SK-N-SH (cell line): ENCODE measurements around the gene MAP2. TPM values are rescaled to one million over a fixed set of nuclear protein-coding genes. Genes with fewer than 3 reads are reported as not detected.

ENCODE experiments used
- CTCF ChIA-PET: fragments of 300-600, 350-600 bp; formaldehyde crosslinking; extraction: SDS; loops from one replicate; lab custom pipeline; 2021; lab: Yijun Ruan, JAX
- POLR2A ChIA-PET: fragments of 350-600 bp; sonication (Branson Sonifier 250); formaldehyde crosslinking; extraction: SDS; loops from one replicate; lab custom pipeline; 2020; ENCODE audit warnings: antibody characterized with exemption, inconsistent platforms; lab: Yijun Ruan, JAX
- DNase-seq: peaks from one replicate; pipeline ENCODE4 v3.0.0; 2012
- H2AFZ ChIP-seq: fragments of 200-600 bp; sonication (generic); 2 replicates; pipeline ENCODE4 v1.8.1; 2016; ENCODE audit warnings: antibody characterized with exemption, mild to moderate bottlenecking, low read depth
- H3F3A ChIP-seq: fragments of 200-600 bp; sonication (generic); replicated peaks from 2 replicates; pipeline ENCODE3; 2016; ENCODE audit warnings: antibody characterized with exemption, mild to moderate bottlenecking; ENCODE audit not compliant: insufficient read depth
- H3K27ac ChIP-seq, 2 experiments: fragments of 200-500 bp in 1 of 2; fragments of 200-600 bp in 1 of 2; sonication (Bioruptor generic) in 1 of 2; sonication (generic), shearing (Covaris generic) in 1 of 2; 2 replicates each; pipeline versions ENCODE4 v1.5.1 to v1.6.1; 2014 to 2016; ENCODE audit warnings: low read depth in 2 of 2, inconsistent platforms in 1 of 2, low read length in 1 of 2, mild to moderate bottlenecking in 1 of 2, mixed read lengths in 1 of 2
- H3K27me3 ChIP-seq: fragments of 200-600 bp; sonication (generic), shearing (Covaris generic); 2 replicates; pipeline ENCODE4 v1.6.1; 2016; ENCODE audit warnings: mixed run types; ENCODE audit not compliant: insufficient read depth
- H3K36me3 ChIP-seq, 2 experiments: fragments of 200-500 bp in 1 of 2; fragments of 200-600 bp in 1 of 2; sonication (Bioruptor generic) in 1 of 2; sonication (generic) in 1 of 2; replicated peaks in 1 of 2; 2 replicates each; pipeline versions ENCODE3 to v1.5.1; 2014 to 2016; ENCODE audit warnings: low read length in 1 of 2, mild to moderate bottlenecking in 1 of 2; ENCODE audit not compliant: insufficient read depth in 2 of 2, control insufficient read depth in 1 of 2
- H3K4me1 ChIP-seq, 2 experiments: fragments of 200-500 bp in 1 of 2; fragments of 200-600 bp in 1 of 2; sonication (Bioruptor generic) in 1 of 2; sonication (generic), shearing (Covaris generic) in 1 of 2; 2 replicates each; pipeline versions ENCODE4 v1.5.1 to v1.6.1; 2014 to 2016; ENCODE audit warnings: low read depth in 1 of 2, low read length in 1 of 2, mixed run types in 1 of 2; ENCODE audit not compliant: insufficient read depth in 2 of 2, control insufficient read depth in 1 of 2
- H3K4me2 ChIP-seq: fragments of 200-600 bp; sonication (generic), shearing (Covaris generic); 2 replicates; pipeline ENCODE4 v1.6.1; 2017; ENCODE audit warnings: mixed run types
- H3K4me3 ChIP-seq, 2 experiments: fragments of 200-500 bp in 1 of 2; fragments of 200-600 bp in 1 of 2; sonication (Bioruptor generic) in 1 of 2; sonication (generic), shearing (Covaris generic) in 1 of 2; 2 replicates each; pipeline versions ENCODE4 v1.5.1 to v1.8.1; 2014 to 2016; ENCODE audit warnings: low read depth in 2 of 2, inconsistent platforms in 1 of 2, low read length in 1 of 2, mild to moderate bottlenecking in 1 of 2, mixed read lengths in 1 of 2, moderate library complexity in 1 of 2
- H3K79me2 ChIP-seq: fragments of 200-600 bp; sonication (generic); 2 replicates; pipeline ENCODE4 v1.8.1; 2017; ENCODE audit warnings: mild to moderate bottlenecking; ENCODE audit not compliant: insufficient read depth
- H3K9ac ChIP-seq: fragments of 200-600 bp; sonication (generic); 2 replicates; pipeline ENCODE4 v1.6.1; 2017; ENCODE audit warnings: mixed run types
- H3K9me2 ChIP-seq: fragments of 200-600 bp; sonication (generic); 2 replicates; pipeline ENCODE4 v1.6.1; 2017; ENCODE audit warnings: mixed run types
- H3K9me3 ChIP-seq: fragments of 200-600 bp; sonication (generic); 2 replicates; pipeline ENCODE4 v1.6.1; 2017; ENCODE audit warnings: mixed run types, mild to moderate bottlenecking, moderate library complexity
- H4K20me1 ChIP-seq: fragments of 200-600 bp; sonication (generic); 2 replicates; pipeline ENCODE4 v1.6.1; 2017; ENCODE audit warnings: mild to moderate bottlenecking, mixed run types; ENCODE audit not compliant: insufficient read depth
- GATA2 ChIP-seq: sonication (generic); formaldehyde crosslinking; IDR thresholded peaks from 2 replicates; pipeline ENCODE4 v1.5.0; 2020; ENCODE audit warnings: mild to moderate bottlenecking, missing genetic modification reagents
- JUND ChIP-seq: IDR thresholded peaks from 2 replicates; pipeline ENCODE4 v1.4.0; 2012
- POLR2AphosphoS5 ChIP-seq: IDR thresholded peaks from 2 replicates; pipeline ENCODE4 v1.6.1; 2012; ENCODE audit warnings: low read depth, low read length
- SIN3A ChIP-seq: IDR thresholded peaks from 2 replicates; pipeline ENCODE4 v1.6.1; 2012; ENCODE audit warnings: low read depth, mild to moderate bottlenecking, low read length, moderate library complexity, borderline replicate concordance
- SMC3 ChIP-seq: IDR thresholded peaks from 2 replicates; pipeline ENCODE4 v1.6.1; 2012; ENCODE audit warnings: low read depth, low read length, improper control_type of control experiment
- TAF1 ChIP-seq: IDR thresholded peaks from 2 replicates; pipeline ENCODE4 v1.6.1; 2012; ENCODE audit warnings: low read depth, mild to moderate bottlenecking, low read length, moderate library complexity, borderline replicate concordance
- YY1 ChIP-seq: IDR thresholded peaks from 2 replicates; pipeline ENCODE4 v1.4.0; 2012; ENCODE audit warnings: low read depth, mild to moderate bottlenecking
- WGBS: methylation state at CpG from one replicate; pipeline ENCODE4 v1.1.6; 2017; ENCODE audit warnings: low lambda C conversion rate; 5-methylcytosine and 5-hydroxymethylcytosine counted together
- polyA plus RNA-seq, 3 experiments: library from polyadenylated mRNA; depleted of rRNA; stranded (reverse); fragments of >200 nt; gene quantifications; 2 replicates each; pipeline ENCODE4 v1.2.3, GENCODE V29; 2012
- TF ChIP-seq, protein P1 (sequence below): IDR thresholded peaks from 2 replicates; pipeline ENCODE4 v1.4.0; 2012; ENCODE audit warnings: low read depth, borderline replicate concordance
- TF ChIP-seq, protein P2 (sequence below): fragments of 200-600 bp; sonication (generic); IDR thresholded peaks from 2 replicates; pipeline ENCODE4 v1.6.1; 2017; ENCODE audit warnings: antibody characterized with exemption, mild to moderate bottlenecking, moderate library complexity
- TF ChIP-seq, protein P3 (sequence below): IDR thresholded peaks from 2 replicates; pipeline ENCODE4 v1.6.1; 2012; ENCODE audit warnings: mild to moderate bottlenecking, low read depth, low read length, moderate library complexity

MAP2 gene
- polyA plus RNA-seq, 1 of the 3 experiments (the other 2 are of a cell fraction): 7.8 TPM

DNA sequence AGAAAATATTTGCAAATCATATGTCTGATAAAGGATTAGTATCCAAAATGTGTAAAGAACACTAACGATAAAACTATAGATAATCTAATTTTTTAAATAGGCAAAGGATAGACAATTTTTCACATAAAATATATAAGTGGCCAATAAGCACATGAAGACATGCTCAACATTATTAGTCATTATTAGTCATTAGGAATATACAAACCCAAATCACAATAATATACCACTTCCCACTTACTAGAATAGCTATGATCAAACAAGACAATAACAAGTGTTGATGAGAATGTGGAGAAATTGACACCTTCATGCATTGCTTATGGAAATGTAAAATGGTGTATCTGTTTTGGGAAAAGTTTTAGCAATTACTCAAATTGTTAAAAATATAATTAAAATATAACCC lies 12.6 kb upstream of the MAP2 start:
- Histone ChIP-seq H4K20me1 (no peaks in the 10 kb centered on the region), H3K27me3 (no peaks in the 10 kb centered on the region), H3K4me3 (no peak overlapping the region), H2AFZ (no peak overlapping the region), H3K27ac (no peak overlapping the region), H3K79me2 (no peaks in the 10 kb centered on the region), H3K9ac (no peak overlapping the region), H3K9me2 (no peaks in the 10 kb centered on the region), H3K4me2 (no peak overlapping the region), H3K9me3 (0 out of 2 replicates have a peak, but pooled peaks cover 10% of the 10 kb centered on the region), H3K4me1 (no peaks in the 10 kb centered on the region), H3F3A (no peaks in the 10 kb centered on the region), H3K36me3 (peaks cover 0 to 2% of the 10 kb centered on the region in 2 experiments)
- CTCF ChIA-PET: interaction anchor here (3.1 kb wide), 1 partner anchor 13 kb away, joined by 20 read pairs; the partner anchor contains the start of gene MAP2
- POLR2A ChIA-PET: no interaction called here
- no peak for DNase-seq
- TF ChIP-seq SMC3: no peak
- no peak for TF ChIP-seq SIN3A
- no peak for TF ChIP-seq JUND
- TF ChIP-seq YY1: no peak
- TF ChIP-seq, protein P1, sequence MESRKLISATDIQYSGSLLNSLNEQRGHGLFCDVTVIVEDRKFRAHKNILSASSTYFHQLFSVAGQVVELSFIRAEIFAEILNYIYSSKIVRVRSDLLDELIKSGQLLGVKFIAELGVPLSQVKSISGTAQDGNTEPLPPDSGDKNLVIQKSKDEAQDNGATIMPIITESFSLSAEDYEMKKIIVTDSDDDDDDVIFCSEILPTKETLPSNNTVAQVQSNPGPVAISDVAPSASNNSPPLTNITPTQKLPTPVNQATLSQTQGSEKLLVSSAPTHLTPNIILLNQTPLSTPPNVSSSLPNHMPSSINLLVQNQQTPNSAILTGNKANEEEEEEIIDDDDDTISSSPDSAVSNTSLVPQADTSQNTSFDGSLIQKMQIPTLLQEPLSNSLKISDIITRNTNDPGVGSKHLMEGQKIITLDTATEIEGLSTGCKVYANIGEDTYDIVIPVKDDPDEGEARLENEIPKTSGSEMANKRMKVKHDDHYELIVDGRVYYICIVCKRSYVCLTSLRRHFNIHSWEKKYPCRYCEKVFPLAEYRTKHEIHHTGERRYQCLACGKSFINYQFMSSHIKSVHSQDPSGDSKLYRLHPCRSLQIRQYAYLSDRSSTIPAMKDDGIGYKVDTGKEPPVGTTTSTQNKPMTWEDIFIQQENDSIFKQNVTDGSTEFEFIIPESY: no peak
- no peak for TF ChIP-seq POLR2AphosphoS5
- TF ChIP-seq, protein P2, sequence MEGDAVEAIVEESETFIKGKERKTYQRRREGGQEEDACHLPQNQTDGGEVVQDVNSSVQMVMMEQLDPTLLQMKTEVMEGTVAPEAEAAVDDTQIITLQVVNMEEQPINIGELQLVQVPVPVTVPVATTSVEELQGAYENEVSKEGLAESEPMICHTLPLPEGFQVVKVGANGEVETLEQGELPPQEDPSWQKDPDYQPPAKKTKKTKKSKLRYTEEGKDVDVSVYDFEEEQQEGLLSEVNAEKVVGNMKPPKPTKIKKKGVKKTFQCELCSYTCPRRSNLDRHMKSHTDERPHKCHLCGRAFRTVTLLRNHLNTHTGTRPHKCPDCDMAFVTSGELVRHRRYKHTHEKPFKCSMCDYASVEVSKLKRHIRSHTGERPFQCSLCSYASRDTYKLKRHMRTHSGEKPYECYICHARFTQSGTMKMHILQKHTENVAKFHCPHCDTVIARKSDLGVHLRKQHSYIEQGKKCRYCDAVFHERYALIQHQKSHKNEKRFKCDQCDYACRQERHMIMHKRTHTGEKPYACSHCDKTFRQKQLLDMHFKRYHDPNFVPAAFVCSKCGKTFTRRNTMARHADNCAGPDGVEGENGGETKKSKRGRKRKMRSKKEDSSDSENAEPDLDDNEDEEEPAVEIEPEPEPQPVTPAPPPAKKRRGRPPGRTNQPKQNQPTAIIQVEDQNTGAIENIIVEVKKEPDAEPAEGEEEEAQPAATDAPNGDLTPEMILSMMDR: no peak
- TF ChIP-seq GATA2 (CRISPR knock-in tag): no peak
- TF ChIP-seq, protein P3, sequence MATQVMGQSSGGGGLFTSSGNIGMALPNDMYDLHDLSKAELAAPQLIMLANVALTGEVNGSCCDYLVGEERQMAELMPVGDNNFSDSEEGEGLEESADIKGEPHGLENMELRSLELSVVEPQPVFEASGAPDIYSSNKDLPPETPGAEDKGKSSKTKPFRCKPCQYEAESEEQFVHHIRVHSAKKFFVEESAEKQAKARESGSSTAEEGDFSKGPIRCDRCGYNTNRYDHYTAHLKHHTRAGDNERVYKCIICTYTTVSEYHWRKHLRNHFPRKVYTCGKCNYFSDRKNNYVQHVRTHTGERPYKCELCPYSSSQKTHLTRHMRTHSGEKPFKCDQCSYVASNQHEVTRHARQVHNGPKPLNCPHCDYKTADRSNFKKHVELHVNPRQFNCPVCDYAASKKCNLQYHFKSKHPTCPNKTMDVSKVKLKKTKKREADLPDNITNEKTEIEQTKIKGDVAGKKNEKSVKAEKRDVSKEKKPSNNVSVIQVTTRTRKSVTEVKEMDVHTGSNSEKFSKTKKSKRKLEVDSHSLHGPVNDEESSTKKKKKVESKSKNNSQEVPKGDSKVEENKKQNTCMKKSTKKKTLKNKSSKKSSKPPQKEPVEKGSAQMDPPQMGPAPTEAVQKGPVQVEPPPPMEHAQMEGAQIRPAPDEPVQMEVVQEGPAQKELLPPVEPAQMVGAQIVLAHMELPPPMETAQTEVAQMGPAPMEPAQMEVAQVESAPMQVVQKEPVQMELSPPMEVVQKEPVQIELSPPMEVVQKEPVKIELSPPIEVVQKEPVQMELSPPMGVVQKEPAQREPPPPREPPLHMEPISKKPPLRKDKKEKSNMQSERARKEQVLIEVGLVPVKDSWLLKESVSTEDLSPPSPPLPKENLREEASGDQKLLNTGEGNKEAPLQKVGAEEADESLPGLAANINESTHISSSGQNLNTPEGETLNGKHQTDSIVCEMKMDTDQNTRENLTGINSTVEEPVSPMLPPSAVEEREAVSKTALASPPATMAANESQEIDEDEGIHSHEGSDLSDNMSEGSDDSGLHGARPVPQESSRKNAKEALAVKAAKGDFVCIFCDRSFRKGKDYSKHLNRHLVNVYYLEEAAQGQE: no peak
- WGBS: 86% methylated on average over 1 of the region's 1 CpG

DNA sequence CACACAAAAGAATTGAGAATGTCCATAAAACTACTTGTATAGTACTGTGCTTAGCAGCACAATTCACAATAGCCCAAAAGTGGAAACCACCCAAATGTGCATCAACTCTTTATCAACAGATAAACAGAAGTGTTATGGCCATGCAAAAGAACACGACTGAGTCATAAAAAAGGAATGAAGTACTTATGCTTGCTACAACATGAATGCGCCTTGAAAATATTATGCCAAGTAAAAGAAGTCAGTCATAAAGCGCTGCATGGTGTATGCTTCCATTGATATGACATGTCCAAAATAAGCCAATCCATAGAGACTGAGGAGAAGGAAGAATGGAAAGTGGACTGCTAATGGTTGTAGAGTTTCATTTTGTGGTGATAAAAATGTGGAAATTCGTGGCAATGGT lies 12.1 kb upstream of the MAP2 start:
- no peaks in the 10 kb centered on the region for H4K20me1 ChIP-seq
- DNase-seq: no peak
- POLR2A ChIA-PET: no interaction called here
- no peak overlapping the region for H3K27ac ChIP-seq
- no peak for TF ChIP-seq TAF1
- TF ChIP-seq, all 33 proteins: peak for 0
- no peak overlapping the region for H3K4me3 ChIP-seq
- no peaks in the 10 kb centered on the region for H3K79me2 ChIP-seq
- H3K4me1 ChIP-seq: no peaks in the 10 kb centered on the region
- H3K9ac ChIP-seq: no peak overlapping the region
- H3K36me3 ChIP-seq: peaks cover 0 to 6% of the 10 kb centered on the region in 2 experiments
- 55% methylated on average over 4 of the region's 4 CpGs for WGBS
- no peaks in the 10 kb centered on the region for H3K9me2 ChIP-seq
- H3F3A ChIP-seq: no peaks in the 10 kb centered on the region
- H3K27me3 ChIP-seq: no peaks in the 10 kb centered on the region
- no peak overlapping the region for H2AFZ ChIP-seq
- 0 out of 2 replicates have a peak, but pooled peaks cover 10% of the 10 kb centered on the region for H3K9me3 ChIP-seq
- CTCF ChIA-PET: no interaction called here
- H3K4me2 ChIP-seq: no peak overlapping the region
